ENCODE results near the gene ACOXL.

ACOXL gene

GRCh38 chr2:110983133-110983532 lies 250.8 kb downstream of the ACOXL start:
- H3K36me3 ChIP-seq (ENCODE audit: control insufficient read depth, insufficient read depth, low read length), result no peaks in the 10 kb centered on the region
- H3K27ac ChIP-seq, result no peak overlapping the region
- no peak overlapping the region for H3K4me3 ChIP-seq (ENCODE audit: low read depth, low read length)
- H3K9me3 ChIP-seq (ENCODE audit: control insufficient read depth, low read length), result no peaks in the 10 kb centered on the region
- H3K27me3 ChIP-seq (ENCODE audit: control insufficient read depth, insufficient read depth, low read length), result no peaks in the 10 kb centered on the region
- no peaks in the 10 kb centered on the region for H3K79me2 ChIP-seq
- no peak overlapping the region for H3K9ac ChIP-seq
- no peak overlapping the region for H2AFZ ChIP-seq
- H3K4me1 ChIP-seq, result no peaks in the 10 kb centered on the region
- no peak overlapping the region for H3K4me2 ChIP-seq (ENCODE audit: low read length)
- no peak for TF ChIP-seq CTCF (IDR thresholded peaks at IDR 0.05)

- no peaks in the 10 kb centered on the region for H3K9me3 ChIP-seq (ENCODE audit: control insufficient read depth, low read length)
- no peak for TF ChIP-seq CTCF (IDR thresholded peaks at IDR 0.05)
- H3K4me1 ChIP-seq, result no peaks in the 10 kb centered on the region
- H3K36me3 ChIP-seq (ENCODE audit: control insufficient read depth, insufficient read depth, low read length), result no peaks in the 10 kb centered on the region
- no peak overlapping the region for H3K4me2 ChIP-seq (ENCODE audit: low read length)
- no peak overlapping the region for H3K4me3 ChIP-seq (ENCODE audit: low read depth, low read length)
- H3K27ac ChIP-seq, result no peak overlapping the region
- H2AFZ ChIP-seq, result no peak overlapping the region
- H3K27me3 ChIP-seq (ENCODE audit: control insufficient read depth, insufficient read depth, low read length), result no peaks in the 10 kb centered on the region
- H3K79me2 ChIP-seq, result no peaks in the 10 kb centered on the region
- no peak overlapping the region for H3K9ac ChIP-seq
Observed at GRCh38 chr2:110984694-110985490, 252.5 kb downstream of the ACOXL start.

DNA sequence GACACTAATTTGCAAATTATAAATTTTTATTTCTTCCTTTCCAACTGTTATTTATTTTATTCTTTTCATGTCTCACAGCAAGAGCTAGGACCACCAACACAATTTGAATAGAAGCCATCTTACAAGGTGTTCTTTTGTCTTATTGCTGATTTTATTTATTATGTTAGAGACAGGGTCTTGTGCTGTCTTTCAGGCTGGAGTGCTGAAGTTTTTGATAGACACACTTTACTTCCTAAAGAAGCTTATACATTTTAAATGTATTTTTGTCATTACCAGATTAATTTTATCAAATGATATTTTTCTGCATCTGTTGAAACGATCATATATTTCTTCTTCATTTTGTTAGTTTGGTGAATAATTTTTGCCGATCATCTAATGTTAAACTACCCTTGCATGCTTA lies 258.1 kb downstream of the ACOXL start:
- no peaks in the 10 kb centered on the region for H3K9me3 ChIP-seq (ENCODE audit: control insufficient read depth, low read length)
- no peaks in the 10 kb centered on the region for H3K36me3 ChIP-seq (ENCODE audit: control insufficient read depth, insufficient read depth, low read length)
- H2AFZ ChIP-seq, result no peak overlapping the region
- no peak overlapping the region for H3K4me2 ChIP-seq (ENCODE audit: low read length)
- no peak overlapping the region for H3K27ac ChIP-seq
- H3K4me3 ChIP-seq (ENCODE audit: low read depth, low read length), result no peak overlapping the region
- TF ChIP-seq CTCF (IDR thresholded peaks at IDR 0.05), result no peak
- H3K79me2 ChIP-seq, result no peaks in the 10 kb centered on the region
- no peak overlapping the region for H3K9ac ChIP-seq
- H3K27me3 ChIP-seq (ENCODE audit: control insufficient read depth, insufficient read depth, low read length), result no peaks in the 10 kb centered on the region
- no peaks in the 10 kb centered on the region for H3K4me1 ChIP-seq

DNA sequence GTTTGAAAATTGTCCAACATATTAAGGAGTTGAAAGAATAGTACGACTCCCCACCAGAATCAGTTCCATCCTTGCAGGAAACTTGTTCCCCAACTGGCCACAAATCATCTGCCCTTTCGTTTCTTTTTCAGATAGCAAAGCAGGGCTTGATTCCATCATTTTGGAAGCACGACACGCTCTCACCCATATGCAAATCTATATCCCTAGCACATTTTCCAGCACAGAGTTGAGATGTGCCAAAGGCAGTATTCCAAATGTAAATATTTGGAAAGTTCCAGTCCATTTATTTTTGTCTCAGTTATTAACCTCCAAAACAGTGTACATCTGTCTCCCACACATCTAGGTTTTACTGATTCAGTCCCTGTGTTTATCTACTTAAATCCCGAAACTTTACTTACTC lies 259.5 kb downstream of the ACOXL start:
- no peak overlapping the region for H2AFZ ChIP-seq
- no peaks in the 10 kb centered on the region for H3K4me1 ChIP-seq
- no peak overlapping the region for H3K4me3 ChIP-seq (ENCODE audit: low read depth, low read length)
- H3K9ac ChIP-seq, result no peak overlapping the region
- no peak overlapping the region for H3K27ac ChIP-seq
- H3K79me2 ChIP-seq, result no peaks in the 10 kb centered on the region
- H3K4me2 ChIP-seq (ENCODE audit: low read length), result no peak overlapping the region
- H3K27me3 ChIP-seq (ENCODE audit: control insufficient read depth, insufficient read depth, low read length), result no peaks in the 10 kb centered on the region
- H3K36me3 ChIP-seq (ENCODE audit: control insufficient read depth, insufficient read depth, low read length), result no peaks in the 10 kb centered on the region
- no peaks in the 10 kb centered on the region for H3K9me3 ChIP-seq (ENCODE audit: control insufficient read depth, low read length)
- no peak for TF ChIP-seq CTCF (IDR thresholded peaks at IDR 0.05)

- no peak overlapping the region for H3K4me3 ChIP-seq (ENCODE audit: low read depth, low read length)
- H3K36me3 ChIP-seq (ENCODE audit: control insufficient read depth, insufficient read depth, low read length), result no peaks in the 10 kb centered on the region
- no peak overlapping the region for H2AFZ ChIP-seq
- H3K27me3 ChIP-seq (ENCODE audit: control insufficient read depth, insufficient read depth, low read length), result no peaks in the 10 kb centered on the region
- no peaks in the 10 kb centered on the region for H3K9me3 ChIP-seq (ENCODE audit: control insufficient read depth, low read length)
- H3K4me1 ChIP-seq, result no peaks in the 10 kb centered on the region
- TF ChIP-seq CTCF (IDR thresholded peaks at IDR 0.05), result no peak
- H3K27ac ChIP-seq, result no peak overlapping the region
- no peaks in the 10 kb centered on the region for H3K79me2 ChIP-seq
- no peak overlapping the region for H3K9ac ChIP-seq
- H3K4me2 ChIP-seq (ENCODE audit: low read length), result no peak overlapping the region
Observed at GRCh38 chr2:110992886-110993285, 260.5 kb downstream of the ACOXL start.
